AG08396 (cell line): ENCODE data around the gene CCSER1.
"Not testable (repeated sequence)": the region's sequence is repeated elsewhere in the genome, so short reads cannot be mapped to it uniquely, and the experiment has no call there.

ENCODE experiments used
- DNase-seq: peaks from one replicate; pipeline ENCODE4 v3.0.0; 2012; ENCODE audit warnings: low spot score, mixed read lengths

Gene CCSER1

GRCh38 chr4:91170768-91171167 is 1043.6 kb downstream of the CCSER1 start:
- DNase-seq: no peak

GRCh38 chr4:91171217-91171616 is 1044.0 kb downstream of the CCSER1 start:
- DNase-seq: no peak

- DNase-seq: not testable (repeated sequence)
Measured at GRCh38 chr4:91185061-91185460, 1057.9 kb downstream of the CCSER1 start.

GRCh38 chr4:91198951-91199350 is 1071.8 kb downstream of the CCSER1 start:
- no peak for DNase-seq

- no peak for DNase-seq
Measured at GRCh38 chr4:91207535-91207934, 1080.3 kb downstream of the CCSER1 start.

- no peak for DNase-seq
Measured at GRCh38 chr4:91212211-91212610, 1085.0 kb downstream of the CCSER1 start.

- DNase-seq: not testable (repeated sequence)
Measured at GRCh38 chr4:91217831-91218403, 1090.7 kb downstream of the CCSER1 start.

GRCh38 chr4:91220315-91220714 is 1093.1 kb downstream of the CCSER1 start:
- no peak for DNase-seq

- no peak for DNase-seq
Measured at GRCh38 chr4:91222014-91222413, 1094.8 kb downstream of the CCSER1 start.

- DNase-seq: no peak
Measured at GRCh38 chr4:91226867-91227266, 1099.7 kb downstream of the CCSER1 start.

- DNase-seq: no peak
Measured at GRCh38 chr4:91228659-91229058, 1101.5 kb downstream of the CCSER1 start.

- no peak for DNase-seq
Measured at GRCh38 chr4:91233164-91233563, 1106.0 kb downstream of the CCSER1 start.

- DNase-seq: no peak
Measured at GRCh38 chr4:91243132-91243531, 1115.9 kb downstream of the CCSER1 start.

GRCh38 chr4:91256043-91256442 is 1128.8 kb downstream of the CCSER1 start:
- no peak for DNase-seq

- no peak for DNase-seq
Measured at GRCh38 chr4:91256751-91257150, 1129.6 kb downstream of the CCSER1 start.

GRCh38 chr4:91257721-91258120 is 1130.5 kb downstream of the CCSER1 start:
- DNase-seq: no peak

- no peak for DNase-seq
Measured at GRCh38 chr4:91258326-91258725, 1131.1 kb downstream of the CCSER1 start.

GRCh38 chr4:91267543-91267942 is 1140.3 kb downstream of the CCSER1 start:
- no peak for DNase-seq

GRCh38 chr4:91268481-91268880 is 1141.3 kb downstream of the CCSER1 start:
- not testable (repeated sequence) for DNase-seq

GRCh38 chr4:91268913-91269312 is 1141.7 kb downstream of the CCSER1 start:
- DNase-seq: no peak

GRCh38 chr4:91279899-91280298 is 1152.7 kb downstream of the CCSER1 start:
- DNase-seq: no peak

- no peak for DNase-seq
Measured at GRCh38 chr4:91280551-91281290, 1153.5 kb downstream of the CCSER1 start.

GRCh38 chr4:91282217-91282616 is 1155.0 kb downstream of the CCSER1 start:
- DNase-seq: no peak

GRCh38 chr4:91283726-91284230 is 1156.6 kb downstream of the CCSER1 start:
- DNase-seq: no peak
